Ovary (tissue), 3 donors: ENCODE results near the gene ANO1.

Source experiments
- EP300 ChIP-seq: sonication (generic); formaldehyde crosslinking; IDR thresholded peaks from one replicate; pipeline ENCODE4 v1.6.1; 2017; ENCODE audit warnings: antibody characterized with exemption
- POLR2A ChIP-seq: fragments of 450-650 bp; IDR thresholded peaks from one replicate; pipeline ENCODE4 v1.6.1; 2017; ENCODE audit warnings: antibody characterized with exemption, mild to moderate bottlenecking, moderate library complexity
- TF ChIP-seq, protein P1 (sequence below), 3 donors: fragments of 450-650 bp in 2 of 3; fragments of 200-600 bp in 1 of 3; IDR thresholded peaks; one replicate each; pipeline versions ENCODE4 v1.5.1 to v1.8.0; 2016 to 2022; ENCODE audit warnings: antibody characterized with exemption in 3 of 3, mild to moderate bottlenecking in 1 of 3
- donor health status: DM: no; HTN: no; CAD: no.

DNA sequence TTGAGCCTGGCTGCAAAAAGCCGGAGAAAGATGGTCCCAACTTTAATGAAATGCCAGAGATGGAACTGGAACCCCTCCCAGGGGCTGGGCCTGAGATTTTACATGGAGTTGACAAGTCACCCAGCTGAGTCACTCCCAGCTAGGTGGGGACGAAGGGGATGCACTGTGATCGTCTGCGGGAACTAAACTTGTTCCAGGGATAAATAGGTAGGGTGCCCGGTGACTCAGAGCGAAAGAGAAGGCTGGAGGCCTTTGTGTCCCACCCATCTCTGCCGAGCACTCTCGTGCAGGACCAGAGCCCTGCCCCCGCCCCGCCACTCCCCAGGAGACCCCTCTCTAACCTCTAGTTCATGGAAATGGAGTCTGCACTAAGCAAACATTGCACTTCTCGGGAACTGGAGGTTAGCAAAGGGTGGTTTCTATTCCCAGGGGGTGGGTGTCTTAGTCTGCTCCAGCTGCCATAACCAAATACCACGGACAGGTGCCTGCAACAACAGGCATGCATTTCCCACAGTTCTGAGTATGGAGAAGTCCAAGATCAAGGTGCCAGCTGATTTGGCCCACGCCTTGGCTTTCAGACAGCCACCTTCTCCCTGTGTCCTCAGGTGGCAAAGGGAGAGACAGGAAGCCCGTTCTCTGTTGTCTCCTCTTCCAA lies 64.2 kb downstream of the ANO1 start:
- TF ChIP-seq POLR2A (no peak), EP300 (no peak)
- TF ChIP-seq, protein P1, sequence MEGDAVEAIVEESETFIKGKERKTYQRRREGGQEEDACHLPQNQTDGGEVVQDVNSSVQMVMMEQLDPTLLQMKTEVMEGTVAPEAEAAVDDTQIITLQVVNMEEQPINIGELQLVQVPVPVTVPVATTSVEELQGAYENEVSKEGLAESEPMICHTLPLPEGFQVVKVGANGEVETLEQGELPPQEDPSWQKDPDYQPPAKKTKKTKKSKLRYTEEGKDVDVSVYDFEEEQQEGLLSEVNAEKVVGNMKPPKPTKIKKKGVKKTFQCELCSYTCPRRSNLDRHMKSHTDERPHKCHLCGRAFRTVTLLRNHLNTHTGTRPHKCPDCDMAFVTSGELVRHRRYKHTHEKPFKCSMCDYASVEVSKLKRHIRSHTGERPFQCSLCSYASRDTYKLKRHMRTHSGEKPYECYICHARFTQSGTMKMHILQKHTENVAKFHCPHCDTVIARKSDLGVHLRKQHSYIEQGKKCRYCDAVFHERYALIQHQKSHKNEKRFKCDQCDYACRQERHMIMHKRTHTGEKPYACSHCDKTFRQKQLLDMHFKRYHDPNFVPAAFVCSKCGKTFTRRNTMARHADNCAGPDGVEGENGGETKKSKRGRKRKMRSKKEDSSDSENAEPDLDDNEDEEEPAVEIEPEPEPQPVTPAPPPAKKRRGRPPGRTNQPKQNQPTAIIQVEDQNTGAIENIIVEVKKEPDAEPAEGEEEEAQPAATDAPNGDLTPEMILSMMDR (IDR thresholded peaks at IDR 0.05): no peak
